Stimulated activated CD4-positive, alpha-beta T cell treated with anti-CD3 and anti-CD28 coated beads, Interleukin-4, amount 100 ng/mL, for 4 hours (primary cell): Measurements from ENCODE around the gene SLX4IP.
"Not testable (repeated sequence)": the region's sequence is repeated elsewhere in the genome, so short reads cannot be mapped to it uniquely, and the experiment has no call there.

Source experiments
- DNase-seq, 2 experiments: peaks; one replicate each; pipeline ENCODE4 v3.0.0-alpha.2; 2020

The SLX4IP gene

DNA sequence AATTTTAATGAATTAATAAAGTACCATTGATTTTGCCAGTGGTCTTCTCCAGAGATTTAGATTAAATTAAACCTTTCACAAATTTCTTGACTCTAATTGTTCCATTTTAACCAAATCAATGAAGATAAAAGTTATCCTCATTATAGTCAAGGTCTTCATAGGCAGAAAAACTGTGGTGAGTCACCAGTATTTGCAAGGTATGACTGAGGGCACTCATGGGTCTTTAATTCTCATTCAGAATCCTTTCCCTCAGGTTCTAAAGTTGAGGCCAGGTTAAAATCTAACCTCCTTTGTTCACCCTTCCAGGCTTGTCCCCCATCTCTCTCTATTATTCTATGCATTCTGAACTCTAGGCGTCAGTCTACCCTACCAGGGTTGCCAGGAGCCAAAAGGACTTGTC, 144.8 kb downstream of the SLX4IP start:
- DNase-seq: no peak

DNA sequence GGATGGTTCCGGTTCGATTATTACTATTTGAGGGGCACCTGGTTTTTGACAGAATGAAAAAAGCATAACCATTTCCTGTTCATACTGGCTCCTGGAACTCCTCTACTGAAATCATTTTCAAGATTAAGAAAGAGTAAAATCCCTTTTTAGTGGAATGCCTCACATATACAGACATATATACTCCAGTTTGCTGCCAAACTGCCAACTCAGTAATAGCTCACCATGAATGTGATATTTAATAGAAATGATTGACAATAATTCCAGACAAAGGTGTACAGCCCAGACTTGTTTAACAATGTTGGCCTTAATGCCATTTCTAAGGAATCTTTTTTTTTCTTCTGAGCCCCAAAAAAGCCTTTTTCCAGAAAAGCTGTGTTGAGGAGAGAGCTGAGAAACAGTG, 145.6 kb downstream of the SLX4IP start:
- no peak for DNase-seq

- no peak for DNase-seq
These were observed 146.7 kb downstream of the SLX4IP start for GRCh38 chr20:10581823-10582222.

- DNase-seq: no peak
These were observed 149.3 kb downstream of the SLX4IP start for GRCh38 chr20:10584371-10584770.

GRCh38 chr20:10585308-10585707, 150.2 kb downstream of the SLX4IP start:
- DNase-seq: no peak

DNA sequence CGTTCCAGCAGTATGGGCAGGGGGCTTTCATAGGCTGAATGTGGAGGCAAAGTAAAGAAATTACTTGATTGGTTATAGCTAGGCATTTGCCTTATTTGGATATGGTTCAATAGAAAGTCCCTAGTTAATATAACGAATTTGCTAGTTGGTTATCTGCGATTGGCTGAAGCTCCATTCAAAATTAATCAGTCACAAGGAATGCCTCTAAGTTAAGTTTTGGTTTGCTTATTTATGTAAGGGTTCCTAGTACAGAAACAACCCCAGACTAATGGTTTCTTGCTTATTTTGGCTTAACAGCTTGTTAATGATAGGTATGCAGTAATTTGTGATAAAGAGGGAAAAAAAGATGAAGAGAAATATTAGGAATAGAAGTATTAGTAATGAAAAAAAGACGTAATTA, 151.2 kb downstream of the SLX4IP start:
- no peak for DNase-seq

DNA sequence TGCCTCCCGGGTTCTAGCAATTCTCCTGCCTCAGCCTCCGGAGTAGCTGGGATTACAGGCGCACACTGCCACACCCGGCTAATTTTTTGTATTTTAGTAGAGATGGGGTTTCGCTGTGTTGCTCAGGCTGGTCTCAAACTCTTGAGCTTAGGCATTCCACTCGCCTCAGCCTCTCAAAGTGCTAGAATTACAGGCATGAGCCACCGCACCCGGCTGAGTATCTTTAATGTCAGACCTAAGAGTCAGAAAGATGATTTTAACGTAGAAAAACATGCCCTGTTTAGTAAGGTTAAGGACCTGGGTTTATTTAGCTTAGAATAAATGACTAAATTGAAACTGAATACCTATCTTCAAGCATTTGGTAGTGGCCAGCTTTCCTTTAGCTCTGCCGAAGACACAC, 155.3 kb downstream of the SLX4IP start:
- not testable (repeated sequence) for DNase-seq

DNA sequence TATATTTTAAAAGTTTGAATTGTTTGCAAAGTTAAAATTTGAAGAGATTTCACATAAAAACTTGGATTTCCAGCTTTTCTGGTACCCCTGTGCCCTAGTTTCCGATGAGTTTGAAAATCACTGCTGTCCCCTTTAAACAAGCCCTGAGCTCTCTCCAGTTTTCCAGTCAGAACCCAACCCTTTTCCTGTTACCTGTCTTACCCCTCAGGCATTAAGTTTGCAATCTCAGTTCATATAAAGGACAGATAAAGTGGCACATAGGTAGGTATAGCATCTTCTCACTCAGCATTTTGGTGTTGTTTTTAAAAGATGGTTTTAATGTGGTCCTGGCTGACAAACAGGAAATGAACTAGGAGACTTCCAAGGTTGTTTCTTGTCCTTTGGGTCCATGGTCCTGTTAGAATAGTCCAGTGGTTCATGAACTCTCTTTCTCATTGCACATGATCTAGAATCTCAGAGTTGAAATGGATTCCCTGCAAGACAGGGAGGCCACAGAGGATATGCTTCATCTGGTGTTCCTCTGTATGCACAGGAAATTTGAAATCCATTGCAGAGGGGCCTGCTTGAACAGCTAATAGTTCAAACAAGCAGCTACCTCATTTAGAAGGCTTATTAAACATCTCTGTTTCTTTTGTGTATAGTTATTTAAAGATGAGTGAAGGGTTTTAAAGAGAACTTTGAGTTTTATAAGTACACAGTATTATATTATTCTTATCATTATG, 156.0 kb downstream of the SLX4IP start:
- no peak for DNase-seq

- no peak for DNase-seq
These were observed 156.9 kb downstream of the SLX4IP start for GRCh38 chr20:10591946-10592521.

DNA sequence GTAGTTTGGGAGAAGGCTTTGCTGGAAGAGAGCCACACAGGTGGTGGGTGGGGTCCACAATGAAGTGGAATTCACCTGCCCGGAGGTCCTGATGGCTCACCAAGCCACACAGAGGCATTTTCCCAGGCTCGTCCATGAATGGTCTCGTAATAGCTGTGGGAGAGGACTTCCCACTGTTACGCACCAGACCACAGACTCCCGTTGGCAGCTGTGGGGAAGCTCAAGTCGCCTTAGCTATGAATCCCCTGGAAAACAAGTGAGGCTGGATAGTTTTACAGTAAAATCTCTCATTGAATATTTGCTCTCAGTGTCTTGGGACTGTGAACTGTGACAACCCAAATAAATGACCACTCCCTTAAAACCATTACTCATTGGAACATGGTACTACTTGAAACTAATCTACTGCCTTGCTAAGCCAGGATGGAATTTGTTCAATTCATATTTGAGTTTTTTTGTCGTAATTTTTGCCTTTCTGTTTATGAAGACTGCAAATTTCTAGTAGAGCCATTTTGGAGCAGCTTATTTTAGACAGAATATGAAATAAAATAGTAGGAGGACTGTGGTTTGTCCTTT, 159.3 kb downstream of the SLX4IP start:
- no peak for DNase-seq

- DNase-seq: no peak
These were observed 160.2 kb downstream of the SLX4IP start for GRCh38 chr20:10595266-10595665.

- DNase-seq: no peak
These were observed 160.9 kb downstream of the SLX4IP start for GRCh38 chr20:10595985-10596384.

GRCh38 chr20:10596710-10597121, 161.6 kb downstream of the SLX4IP start:
- DNase-seq: no peak

GRCh38 chr20:10597637-10598036, 162.5 kb downstream of the SLX4IP start:
- DNase-seq: no peak

DNA sequence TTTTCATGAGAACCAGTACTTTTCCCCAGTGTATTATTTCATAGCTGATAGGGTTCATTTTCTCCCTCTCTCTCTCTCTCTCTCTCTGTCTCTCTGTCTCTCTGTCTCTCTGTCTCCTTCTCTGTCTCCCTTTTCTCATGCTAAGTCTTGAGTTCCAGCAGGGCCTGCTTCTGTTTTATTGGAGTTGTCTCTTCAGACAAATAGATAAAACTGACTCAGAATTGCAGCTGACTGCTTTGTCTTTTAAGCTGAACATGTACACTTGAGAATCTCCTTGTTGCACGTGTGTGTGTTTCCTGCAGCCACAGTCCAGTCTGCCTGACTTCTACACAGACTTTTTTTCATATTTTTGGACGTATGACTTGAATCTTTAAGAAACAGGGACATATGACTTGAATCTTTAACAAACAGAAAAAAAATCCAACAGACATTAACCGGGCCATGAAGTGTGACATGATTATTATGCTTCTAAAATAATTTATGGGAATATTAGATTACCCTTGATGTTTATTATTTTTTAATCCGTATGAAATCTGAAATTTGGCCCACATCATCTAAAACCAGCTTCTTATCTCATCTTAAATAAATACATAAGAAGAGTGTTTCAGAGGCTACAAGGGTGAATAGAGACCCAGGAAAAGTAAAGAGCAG, 167.2 kb downstream of the SLX4IP start:
- DNase-seq: no peak

GRCh38 chr20:10603378-10603777, 168.3 kb downstream of the SLX4IP start:
- no peak for DNase-seq

DNA sequence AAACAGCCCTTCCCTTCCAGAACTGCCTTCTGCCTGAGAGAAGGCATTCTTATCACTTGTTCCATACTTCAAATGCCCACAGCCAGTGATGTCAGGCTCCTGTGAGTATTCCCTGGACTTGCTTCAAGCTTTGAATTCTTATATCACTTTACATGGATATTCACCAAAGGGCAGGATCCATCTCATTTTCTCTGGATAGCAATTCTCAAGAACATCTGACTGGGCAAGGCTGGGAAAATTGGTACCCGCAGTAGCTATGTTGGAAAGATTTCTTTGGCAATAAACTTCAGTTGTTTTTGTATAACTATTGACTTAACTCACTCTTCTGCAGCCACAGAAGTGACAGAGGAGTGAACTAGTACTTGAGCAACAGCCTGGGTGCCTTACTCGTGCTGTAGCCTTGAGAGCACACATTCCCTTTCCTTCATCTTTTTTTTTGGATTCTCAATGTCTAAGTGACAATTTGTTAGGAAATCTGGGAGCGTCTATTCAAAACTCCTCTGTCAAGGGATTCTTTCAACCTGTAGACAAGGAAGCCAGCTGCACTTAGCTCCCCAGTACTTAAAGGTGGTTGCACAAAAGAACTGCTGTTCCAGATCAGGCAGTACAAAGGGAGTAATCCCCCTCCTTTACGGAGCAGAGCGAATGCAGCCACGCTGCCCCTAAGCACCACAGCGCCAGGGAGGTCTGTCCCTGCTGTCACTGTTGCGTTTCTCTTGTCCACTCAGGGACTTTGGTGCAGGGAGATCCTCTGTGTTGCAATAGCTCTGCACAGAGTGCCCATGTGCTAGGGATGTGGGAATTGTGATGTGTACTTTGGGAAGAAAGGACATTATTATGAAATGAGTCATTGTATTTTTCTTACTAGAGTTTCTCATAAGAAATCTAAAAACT, 169.1 kb downstream of the SLX4IP start:
- no peak for DNase-seq

DNA sequence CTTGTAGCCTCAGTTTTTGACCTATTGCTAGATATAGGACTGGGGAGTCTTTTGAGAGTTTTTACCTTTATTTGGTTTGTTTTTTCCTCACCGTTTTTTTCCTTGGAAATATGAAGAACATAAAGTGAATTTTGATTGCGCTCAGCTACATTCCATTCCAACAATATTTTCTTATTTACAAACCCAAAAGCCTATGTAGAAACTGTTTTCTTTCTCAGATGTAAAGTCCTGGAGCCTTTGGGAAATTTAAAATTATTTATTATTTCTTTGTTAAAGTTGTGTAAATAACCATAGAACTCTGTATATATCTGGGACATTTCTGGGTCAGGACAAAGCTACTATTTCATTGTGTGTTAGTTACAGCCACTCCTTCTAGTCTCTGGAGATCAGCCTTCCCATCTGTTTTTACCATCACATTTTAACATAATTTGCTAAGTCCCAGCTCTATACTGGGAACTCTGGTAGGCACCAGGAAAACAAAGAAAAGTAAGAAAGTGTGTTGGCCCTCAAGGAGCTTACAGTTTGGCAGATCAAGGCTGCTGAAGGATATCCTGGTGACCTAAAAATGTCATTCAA, 169.8 kb downstream of the SLX4IP start:
- DNase-seq: no peak

- DNase-seq: no peak
These were observed 170.6 kb downstream of the SLX4IP start for GRCh38 chr20:10605547-10606195.

- no peak for DNase-seq
These were observed 174.2 kb downstream of the SLX4IP start for GRCh38 chr20:10609276-10609675.

DNA sequence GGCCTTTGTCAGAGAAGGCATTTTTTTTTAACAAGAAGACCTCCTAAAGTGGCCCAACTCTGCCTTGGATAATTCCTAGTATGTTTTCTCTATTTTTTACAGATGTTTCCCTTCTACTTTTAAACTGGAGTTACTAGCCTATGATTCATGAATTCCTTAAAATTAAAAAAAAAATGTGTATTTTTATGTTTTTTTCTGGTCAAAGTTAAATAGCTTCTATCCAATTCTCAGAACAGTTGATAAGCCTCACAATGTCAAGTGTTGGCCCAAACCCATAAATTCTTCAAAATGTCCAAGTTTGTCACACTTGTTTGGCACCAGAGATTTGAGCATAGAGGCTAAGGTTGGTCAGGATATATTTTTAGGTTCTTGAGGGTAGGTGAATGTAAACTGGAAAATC, 174.7 kb downstream of the SLX4IP start:
- no peak for DNase-seq

- DNase-seq: no peak
These were observed 175.1 kb downstream of the SLX4IP start for GRCh38 chr20:10610251-10610650.
